C1 segment of cervical spinal cord (tissue), 14 donors: Measurements from ENCODE around the gene ERBB4.
A peak's percentile ranks its signal among the peaks of the same experiment; 100 is the strongest.

Experiments used
- DNase-seq, 14 donors: peaks; one replicate each; lab custom pipeline; 2025; lab: John Stamatoyannopoulos, UW

Gene ERBB4

DNA sequence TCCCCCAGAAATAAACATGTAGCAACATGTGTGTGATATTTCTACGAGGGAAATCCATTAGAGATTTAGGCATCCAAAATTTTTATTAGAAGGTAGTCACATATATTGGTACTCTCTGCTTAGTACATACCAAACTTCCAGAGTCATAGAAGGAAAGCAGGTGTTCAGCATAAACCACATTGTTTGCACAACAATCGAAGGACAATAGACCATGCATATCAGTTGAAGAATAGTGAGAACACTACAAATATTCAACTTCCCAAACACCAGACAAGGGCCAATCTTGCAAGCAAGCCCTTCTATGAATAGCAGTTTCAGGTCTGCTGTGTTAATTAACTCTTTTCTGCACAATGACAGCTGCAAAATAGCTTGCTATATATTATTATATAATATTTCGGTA, 702.2 kb downstream of the ERBB4 start:
- DNase-seq = no peak

DNA sequence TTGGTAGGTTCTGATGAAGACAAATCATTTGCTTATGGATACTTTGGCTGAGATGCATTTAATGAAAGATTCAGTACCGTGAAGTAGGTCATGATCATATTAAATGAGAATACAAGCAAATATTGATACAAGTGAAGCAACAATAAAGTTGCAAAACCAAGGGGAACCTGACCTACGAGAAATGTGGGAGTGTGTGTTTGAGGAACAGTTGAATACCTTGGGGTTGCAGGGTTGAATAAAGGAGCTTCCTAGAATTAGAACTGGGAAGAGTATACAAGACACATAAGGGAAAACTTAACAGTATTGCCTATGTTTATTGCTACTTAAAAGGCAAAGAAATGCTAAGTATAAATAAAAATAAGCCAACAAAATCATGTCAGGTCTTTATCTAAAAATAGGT, 702.9 kb downstream of the ERBB4 start:
- no peak for DNase-seq

DNA sequence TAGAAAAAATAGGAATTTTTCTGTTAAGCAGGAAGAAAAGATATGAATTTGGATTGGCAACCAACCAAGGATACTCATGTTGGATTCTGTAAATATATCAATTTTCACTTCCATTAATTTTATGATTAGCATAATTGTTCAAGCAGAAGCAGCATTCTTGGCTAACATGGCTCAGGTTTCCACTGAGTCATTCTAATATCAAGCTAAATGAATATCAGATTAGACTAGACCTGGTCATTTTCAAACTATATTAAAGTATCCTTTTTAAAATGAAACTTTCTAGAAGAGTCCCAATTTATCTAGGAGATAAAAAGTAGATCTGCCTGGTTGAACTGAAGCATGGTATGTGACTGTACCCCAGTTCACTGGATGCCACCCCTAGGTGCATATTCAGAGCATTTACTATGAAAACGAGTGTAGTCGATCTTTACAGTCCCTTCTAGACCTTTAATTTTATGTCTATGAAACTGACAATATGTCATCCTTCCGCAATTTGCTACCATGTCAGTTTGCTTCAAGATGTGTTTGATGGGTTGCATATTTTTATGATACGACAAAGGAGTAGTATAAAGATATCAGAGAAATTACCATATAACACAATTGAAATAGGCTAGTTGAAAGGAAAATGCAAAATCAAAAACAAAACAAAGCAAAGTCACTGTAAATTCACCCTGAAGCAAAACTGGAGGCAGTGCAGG, 704.9 kb downstream of the ERBB4 start:
- no peak for DNase-seq

DNA sequence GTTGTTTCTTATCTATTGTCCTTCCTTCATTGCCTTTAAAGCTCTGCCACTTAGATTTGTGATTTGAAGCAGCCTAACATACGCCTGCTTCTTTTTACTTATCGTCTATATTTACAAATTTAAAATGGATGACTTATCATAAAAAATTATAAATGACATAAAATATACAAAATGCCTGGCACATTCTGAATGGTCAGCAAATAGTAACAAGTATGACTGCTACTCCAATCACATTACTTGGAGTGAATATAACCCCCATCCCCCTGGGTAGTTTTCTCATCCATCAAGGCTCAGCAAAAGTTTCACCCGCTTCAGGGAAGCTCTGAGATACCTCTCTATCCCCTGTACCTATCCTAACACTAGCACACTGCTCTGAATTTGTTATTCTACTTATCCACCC, 708.9 kb downstream of the ERBB4 start:
- no peak for DNase-seq

DNA sequence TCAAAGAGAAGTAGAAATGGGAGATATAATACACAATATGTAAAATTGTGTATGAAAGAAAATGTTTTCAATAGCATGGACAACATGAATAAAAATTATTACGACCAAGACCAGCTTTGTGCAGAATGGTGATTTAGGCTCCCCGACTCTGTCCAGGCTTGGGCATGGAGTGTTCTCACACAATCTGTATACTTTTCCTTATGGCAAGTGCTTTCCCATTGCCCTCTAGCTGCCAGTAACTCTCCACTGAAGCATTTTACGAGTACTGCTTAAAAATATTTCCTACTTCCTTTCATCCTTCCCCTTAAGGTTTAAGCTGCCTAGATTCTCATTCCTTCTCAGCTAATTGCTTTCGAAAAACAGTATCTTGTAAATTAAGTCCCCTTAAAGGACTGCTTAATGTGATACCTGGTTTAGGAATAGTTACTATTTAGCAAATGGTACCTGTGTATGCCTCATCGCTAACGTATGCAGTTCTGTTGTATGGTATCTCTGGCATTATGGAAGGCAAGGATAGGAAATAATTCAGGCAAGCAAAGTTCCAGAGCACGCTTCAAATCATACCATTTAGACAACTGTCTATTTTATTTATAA, 714.6 kb downstream of the ERBB4 start:
- no peak for DNase-seq

DNA sequence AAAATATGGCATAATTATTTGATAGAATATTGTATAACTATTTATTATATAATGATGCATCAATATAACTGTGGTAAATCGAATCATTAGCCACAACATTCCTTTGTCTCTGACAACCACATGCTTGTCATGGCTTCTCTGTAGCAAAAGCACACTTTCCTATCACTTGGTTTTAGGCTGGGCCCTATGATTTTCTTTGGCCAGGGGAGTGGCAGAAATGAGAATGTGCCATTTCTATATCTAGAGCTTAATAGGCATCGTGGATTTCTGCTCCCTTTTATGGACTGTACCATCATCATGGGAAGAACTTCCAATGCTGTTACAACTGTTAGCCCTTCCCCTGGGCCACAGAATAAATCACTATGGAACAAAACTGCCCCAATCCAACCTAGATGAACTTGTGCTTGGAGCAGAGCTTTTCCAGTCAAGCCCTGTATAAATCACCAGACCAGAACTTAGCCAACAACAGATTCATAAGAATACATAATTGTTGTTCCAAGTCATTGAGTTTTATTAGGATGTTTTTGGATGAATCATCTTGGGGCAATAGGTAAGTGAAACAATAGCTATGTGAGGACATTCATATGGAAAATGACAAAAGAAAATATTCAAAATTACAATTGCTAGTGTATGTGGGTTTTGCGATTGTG, 715.8 kb downstream of the ERBB4 start:
- no peak for DNase-seq

DNA sequence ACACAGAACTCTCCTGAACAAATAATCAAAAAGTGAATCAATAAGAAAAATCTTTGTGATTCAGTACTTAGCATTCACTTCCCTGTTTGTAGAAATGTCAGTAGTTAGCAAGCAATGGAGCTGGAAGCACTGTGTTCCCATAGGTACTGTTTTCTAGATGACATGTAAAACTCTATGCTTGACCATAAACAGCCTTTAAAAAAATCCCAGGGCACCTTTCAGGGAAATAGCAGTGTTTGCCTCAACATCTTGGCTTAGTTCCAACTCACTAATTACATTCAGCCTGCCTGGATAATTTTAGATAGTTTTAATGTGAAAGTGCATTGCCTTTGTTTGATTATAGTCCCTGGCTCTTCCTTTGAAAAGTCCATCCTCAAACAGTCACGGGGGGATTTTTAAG, 721.8 kb downstream of the ERBB4 start:
- DNase-seq = no peak

DNA sequence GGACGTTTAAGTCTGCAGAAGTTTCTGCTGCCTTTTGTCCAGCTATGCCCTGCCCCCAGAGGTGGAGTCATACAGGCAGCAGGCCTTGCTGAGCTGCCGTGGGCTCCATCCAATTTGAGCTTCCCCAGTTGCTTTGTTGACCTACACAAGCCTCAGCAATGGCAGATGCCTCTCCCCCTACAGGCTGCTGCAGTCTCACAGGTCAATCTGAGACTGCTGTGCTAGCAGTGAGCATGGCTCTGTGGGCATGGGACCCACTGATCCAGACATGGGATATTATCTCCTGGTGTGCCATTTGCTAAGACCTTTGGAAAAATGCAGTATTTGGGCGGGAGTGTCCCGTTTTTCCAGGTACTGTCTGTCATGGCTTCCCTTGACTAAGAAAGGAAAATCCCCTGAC, 726.0 kb downstream of the ERBB4 start:
- DNase-seq = no peak

DNA sequence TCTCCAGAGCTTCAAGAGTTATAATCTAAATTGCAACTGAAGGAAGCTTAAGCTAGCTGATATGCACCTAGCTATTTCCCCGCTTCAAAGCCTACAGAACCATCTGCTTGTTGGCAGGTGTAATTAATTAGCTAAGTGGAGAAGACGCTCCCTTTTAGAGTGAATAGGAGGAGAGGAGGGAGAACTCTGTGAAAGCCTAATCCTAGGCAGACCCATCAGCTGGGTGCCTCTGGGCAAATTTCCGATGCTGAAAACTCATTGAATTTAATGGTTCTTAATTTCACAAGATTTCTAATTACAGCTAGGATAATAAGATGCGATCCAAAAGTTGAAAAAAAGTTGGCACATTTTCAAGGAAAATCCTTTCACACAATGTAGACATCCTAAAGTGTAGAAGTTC, 735.9 kb downstream of the ERBB4 start:
- DNase-seq = peak in 1 of 14 donors; percentile 10

DNA sequence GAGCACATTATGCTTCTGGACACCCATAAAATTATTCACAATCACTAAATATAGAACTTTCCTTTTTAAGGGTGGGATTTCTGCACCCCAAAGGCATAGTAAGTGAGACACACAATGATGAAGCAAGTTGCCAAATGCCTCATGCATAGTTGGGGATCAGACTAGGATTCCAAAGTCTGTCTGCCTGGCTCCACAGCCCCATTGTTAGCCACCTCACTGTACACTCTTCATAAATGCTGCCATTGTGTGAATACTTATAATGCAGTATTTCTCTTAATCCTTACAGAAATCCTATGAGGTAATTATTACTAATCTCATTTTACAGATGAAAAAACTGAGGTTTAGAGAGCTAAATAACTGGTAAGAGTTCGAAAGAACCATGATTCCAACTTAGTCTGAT, 738.6 kb downstream of the ERBB4 start:
- no peak for DNase-seq

DNA sequence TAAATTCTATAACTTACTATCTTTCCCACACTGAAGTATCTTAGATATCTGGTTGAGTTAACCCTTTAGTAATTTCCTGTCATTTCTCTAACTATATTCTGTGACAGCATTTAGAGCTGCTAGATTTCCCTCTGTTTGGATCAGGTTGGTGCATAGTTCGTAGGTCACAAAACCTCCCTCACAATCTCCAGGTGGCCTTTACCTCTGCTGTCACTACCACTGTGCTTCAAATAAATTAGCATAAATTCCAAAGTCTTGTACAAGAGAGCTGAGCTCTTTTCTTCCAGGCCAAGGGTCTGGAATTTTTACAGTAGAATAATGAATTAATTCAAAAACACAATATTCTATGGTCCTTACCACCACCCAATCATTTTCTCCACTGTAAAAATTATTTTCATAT, 739.7 kb downstream of the ERBB4 start:
- no peak for DNase-seq

DNA sequence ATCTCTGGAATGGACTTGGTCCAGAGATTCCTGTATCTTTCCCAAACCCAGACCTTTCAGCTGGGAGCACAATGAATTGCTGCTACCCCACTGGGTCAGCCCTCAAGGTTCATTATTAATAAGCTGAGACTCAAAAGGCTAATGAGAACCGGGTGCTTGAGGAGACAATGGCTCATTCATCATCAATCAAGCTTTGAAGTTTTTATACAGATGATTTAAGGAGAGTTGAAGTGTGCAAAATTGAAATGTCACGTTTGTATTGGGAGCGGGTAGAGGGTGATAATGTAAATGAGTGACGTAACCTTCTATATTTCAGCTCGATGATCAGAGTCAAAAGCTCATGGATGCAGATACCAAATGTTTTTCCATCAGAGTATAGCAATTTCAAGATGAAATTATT, 744.9 kb downstream of the ERBB4 start:
- no peak for DNase-seq

DNA sequence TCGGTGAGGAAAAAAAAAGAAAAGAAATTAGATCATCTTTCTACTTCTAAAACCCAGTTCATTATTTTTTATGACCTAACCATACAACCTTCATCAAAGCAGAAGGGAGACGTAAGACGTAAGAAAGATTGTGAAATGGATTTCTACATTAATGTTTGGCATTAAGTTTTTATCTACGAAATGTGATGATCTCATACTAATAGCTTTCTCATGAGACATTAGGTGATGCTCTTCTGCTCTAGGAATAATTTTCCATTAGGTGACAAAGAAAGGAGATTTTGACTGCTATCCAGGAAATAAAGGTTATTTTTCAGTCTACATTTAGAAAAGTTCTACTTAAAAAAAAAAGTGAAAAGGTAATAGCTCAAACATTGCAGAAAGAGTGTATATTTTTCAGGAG, 748.6 kb downstream of the ERBB4 start:
- no peak for DNase-seq

DNA sequence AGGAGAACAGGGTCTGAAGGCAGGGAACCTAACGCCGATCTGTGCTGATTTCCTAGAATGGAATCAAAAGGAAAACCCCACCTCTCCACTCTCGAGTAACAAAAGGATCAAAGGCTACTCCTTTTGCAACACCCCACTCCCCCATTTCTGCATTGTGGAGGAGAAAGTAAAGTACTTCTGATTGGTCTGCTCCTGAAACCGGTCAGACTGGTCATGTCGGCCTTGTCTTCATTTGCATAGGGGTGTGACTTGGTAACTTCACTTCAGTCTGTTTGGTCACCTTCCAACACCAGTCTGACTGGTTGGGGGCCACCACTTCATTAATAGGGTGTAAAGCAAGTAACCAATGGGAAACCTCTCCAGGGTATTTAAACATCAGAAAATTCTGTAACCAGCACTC, 771.9 kb downstream of the ERBB4 start:
- no peak for DNase-seq

DNA sequence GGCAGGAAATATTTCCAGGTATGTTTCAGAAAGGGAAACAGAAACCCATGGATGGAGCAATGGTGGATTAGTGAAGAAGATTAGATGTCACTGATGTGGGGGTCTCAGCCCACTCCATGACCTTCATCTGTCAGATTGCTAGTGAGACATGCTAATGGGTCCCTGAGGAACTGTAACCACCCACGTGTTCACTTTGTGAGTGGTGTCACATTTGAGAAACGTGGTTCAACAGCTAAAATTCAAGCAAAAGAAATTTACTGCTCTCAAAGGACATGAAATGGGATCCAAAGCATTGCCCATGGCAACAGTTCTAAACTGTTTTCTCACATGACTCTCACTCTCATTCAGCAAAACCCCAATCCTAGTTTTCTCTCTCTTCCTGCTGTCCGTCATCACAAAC, 776.1 kb downstream of the ERBB4 start:
- no peak for DNase-seq

DNA sequence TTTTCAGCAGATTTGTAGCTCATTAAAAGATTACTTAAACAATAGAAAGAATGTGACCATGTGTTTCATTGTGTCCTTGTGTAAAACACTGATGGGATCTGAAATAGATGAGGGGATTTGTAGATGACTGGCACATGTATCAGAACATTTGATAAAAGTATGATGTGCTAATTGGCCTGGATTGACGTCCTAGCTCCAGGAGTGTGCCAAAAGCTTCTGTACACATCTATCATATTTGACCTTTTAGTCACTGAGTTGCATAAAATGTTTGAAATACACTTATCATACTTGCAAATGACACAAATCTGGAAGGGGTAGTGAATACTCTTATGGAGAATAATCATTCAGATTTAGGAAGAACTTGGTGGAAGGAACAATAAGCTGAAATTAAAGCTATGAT, 778.5 kb downstream of the ERBB4 start:
- DNase-seq = no peak

DNA sequence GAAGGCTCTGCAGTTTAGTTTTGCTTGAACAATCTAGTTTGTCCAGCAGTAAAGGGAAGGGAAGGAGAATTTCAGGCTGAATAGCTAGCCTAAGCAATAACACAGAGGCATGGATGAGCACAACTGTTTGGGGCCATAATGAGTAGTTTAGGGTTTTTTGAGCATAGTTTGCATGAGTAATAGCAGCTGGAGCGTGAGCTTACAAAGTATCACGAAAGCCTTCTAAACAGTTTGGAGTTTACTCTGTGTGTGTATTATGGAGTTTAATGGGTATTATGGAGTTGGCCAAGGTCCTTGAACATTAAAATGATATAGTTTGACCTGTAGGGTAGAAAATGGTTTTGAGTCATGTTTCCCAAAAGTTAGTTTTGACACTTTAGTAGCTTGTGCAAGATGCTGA, 782.3 kb downstream of the ERBB4 start:
- DNase-seq = no peak

DNA sequence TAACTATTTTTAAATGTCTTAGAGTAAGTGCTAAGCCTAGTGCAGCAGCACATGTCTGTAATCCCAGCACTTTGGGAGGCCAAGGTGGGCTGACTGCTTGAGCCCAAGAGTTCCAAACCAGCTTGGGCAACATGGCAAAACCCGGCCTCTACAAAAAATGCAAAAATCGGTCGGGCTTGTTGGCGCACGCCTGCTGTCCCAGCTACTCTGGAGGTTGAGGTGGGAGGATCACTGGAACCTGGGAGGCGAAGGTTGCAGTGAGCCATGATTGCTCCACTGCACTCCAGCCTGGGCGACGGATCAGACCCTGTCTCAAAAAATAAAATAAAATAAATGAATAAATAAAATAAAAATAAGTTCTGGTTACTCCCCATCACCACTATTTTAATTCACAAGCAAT, 783.4 kb downstream of the ERBB4 start:
- peak in 1 of 14 donors; percentile 1 for DNase-seq

DNA sequence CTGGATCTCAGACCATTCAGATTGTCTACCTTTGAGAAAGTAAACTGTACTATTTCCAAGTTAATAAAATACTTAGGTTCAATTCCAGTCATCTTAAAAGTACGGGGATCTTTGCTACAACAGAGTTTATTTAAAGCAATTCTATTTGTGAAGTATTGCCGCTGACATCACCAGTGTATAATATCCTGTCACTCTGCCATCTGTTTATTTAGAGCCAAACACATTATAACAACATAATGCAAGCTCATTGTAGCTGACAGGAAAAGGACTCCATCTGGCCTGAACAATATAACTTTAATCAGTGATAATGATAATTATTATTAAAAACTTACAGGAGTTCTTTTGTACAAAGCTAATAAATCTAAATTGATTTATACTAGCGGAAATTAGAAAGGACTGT, 786.8 kb downstream of the ERBB4 start:
- no peak for DNase-seq

DNA sequence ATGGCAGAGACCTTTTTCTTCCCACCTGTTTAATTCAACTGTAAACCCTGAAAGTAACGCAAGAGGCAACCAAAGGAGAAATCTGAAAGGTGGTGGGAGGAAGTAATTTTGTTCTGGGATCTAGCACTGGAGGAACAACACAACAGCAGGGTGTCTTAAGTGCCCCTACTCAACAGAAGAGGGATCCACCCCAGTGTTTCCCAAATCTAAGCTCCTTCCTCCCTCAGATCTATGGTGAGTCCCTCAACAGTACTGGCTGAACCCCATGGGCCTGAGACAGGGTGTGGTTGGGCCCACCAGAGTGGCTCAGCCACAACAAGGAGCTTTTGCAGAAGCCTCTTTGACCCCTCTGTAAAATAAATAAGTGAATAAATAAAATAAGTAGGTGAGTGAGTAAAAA, 790.3 kb downstream of the ERBB4 start:
- DNase-seq = no peak

DNA sequence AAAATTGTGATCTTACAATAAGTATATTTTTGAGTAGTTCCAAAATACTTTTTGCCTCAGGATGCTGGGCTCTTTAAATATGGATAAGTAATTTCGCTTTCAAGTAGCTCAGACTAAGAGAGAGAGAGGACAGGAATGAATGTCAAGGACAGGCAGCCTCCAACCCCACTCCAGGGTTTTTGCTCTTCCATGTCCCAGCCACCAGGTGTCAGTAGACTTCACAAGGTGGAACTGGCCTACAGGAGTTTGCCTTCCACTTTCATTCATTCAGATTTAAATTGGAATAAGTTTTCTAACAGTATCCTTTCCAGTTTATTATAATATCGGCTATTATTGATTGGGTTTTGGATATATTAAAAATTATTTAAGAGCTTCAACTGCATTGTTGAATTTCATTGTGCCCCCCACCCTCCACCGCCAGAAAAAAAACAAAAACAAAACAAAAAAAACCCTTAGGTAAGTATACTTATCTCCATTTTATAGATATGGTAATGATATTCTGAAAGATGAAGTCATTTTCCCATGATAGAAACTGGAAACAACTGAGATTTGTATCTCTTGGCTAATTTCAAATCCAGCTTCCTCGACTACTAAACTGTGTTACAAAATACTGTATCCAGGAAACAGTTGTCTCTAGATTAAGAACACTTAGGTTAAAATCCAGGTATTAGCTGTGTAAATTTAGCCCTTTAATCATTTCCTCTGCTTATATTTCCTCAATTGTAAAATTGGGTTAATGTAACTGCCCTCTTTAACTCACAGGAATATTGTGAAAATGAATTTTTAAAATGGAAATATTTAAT, 793.1 kb downstream of the ERBB4 start:
- DNase-seq = peak in 7 of 14 donors; percentile 3 to 27 (median 7)

DNA sequence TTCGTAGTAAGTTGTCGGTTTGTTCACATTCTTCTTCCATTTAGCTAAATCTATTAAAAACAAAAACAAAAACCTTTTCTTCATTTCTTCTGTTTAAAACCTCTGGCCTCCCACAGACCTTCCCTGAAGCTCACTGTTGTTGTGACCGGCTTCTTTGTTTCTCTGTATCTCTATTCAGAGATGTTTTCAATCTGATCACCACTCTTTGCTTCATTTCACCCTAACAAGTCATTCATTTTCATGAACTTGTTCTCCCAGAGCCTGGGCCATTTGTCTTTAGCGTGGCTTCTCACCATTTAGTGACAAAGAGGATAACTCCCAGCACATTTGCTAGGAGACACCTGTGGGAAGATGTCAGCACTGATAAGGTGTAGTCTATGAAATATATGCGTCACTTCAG, 794.2 kb downstream of the ERBB4 start:
- peak in 2 of 14 donors; percentile 1 to 3 for DNase-seq
